PC-3 (cell line): ENCODE measurements around the gene ZNF423.

Experiments used
- CTCF ChIP-seq: fragments of 300-600 bp; sonication (generic); conservative IDR thresholded peaks from 2 replicates; pipeline ENCODE4 v1.5.1; 2017; ENCODE audit warnings: antibody characterized with exemption, low read depth, mild to moderate bottlenecking, low read length
- EZH2 ChIP-seq: fragments of 300-600 bp; sonication (generic); IDR thresholded peaks from one replicate; pipeline ENCODE4 v1.6.1; 2017; ENCODE audit warnings: antibody characterized with exemption, mild to moderate bottlenecking, low read length; ENCODE audit not compliant: unreplicated experiment

- TF ChIP-seq CTCF: no peak
- TF ChIP-seq EZH2: no peak
Observed at GRCh38 chr16:49904348-49905062, 48.6 kb upstream of the ZNF423 start.
